Ectodermal cell (in vitro differentiated cells): ENCODE measurements around the gene FAM170B.

Experiments used
- H3K27ac ChIP-seq: 2 replicates; pipeline ENCODE4 v1.7.0; 2013; ENCODE audit warnings: mild to moderate bottlenecking, low read depth, low read length; ENCODE audit not compliant: insufficient read depth, poor library complexity, severe bottlenecking
- H3K27me3 ChIP-seq: 2 replicates; pipeline ENCODE4 v1.7.0; 2013; ENCODE audit warnings: mild to moderate bottlenecking, low read length; ENCODE audit not compliant: insufficient read depth, control insufficient read depth, poor library complexity, severe bottlenecking
- H3K36me3 ChIP-seq: one replicate; pipeline ENCODE4 v1.7.0; 2013; ENCODE audit warnings: low read length; ENCODE audit not compliant: control insufficient read depth, insufficient read depth
- H3K4me1 ChIP-seq: one replicate; pipeline ENCODE4 v1.7.0; 2013; ENCODE audit warnings: low read length; ENCODE audit not compliant: control insufficient read depth, insufficient read depth
- H3K4me3 ChIP-seq: 2 replicates; pipeline ENCODE4 v1.7.0; 2013; ENCODE audit warnings: low read depth, low read length, control low read depth; ENCODE audit not compliant: insufficient read depth
- H3K9me3 ChIP-seq: 2 replicates; pipeline ENCODE4 v1.7.0; 2013; ENCODE audit warnings: mild to moderate bottlenecking, low read length, moderate library complexity; ENCODE audit not compliant: control insufficient read depth
- WGBS, 2 experiments: methylation state at CpG; one replicate each; pipeline ENCODE4 v1.1.7; 2013; ENCODE audit warnings: missing lambda C conversion rate in 2 of 2; 5-methylcytosine and 5-hydroxymethylcytosine counted together

The FAM170B gene

DNA sequence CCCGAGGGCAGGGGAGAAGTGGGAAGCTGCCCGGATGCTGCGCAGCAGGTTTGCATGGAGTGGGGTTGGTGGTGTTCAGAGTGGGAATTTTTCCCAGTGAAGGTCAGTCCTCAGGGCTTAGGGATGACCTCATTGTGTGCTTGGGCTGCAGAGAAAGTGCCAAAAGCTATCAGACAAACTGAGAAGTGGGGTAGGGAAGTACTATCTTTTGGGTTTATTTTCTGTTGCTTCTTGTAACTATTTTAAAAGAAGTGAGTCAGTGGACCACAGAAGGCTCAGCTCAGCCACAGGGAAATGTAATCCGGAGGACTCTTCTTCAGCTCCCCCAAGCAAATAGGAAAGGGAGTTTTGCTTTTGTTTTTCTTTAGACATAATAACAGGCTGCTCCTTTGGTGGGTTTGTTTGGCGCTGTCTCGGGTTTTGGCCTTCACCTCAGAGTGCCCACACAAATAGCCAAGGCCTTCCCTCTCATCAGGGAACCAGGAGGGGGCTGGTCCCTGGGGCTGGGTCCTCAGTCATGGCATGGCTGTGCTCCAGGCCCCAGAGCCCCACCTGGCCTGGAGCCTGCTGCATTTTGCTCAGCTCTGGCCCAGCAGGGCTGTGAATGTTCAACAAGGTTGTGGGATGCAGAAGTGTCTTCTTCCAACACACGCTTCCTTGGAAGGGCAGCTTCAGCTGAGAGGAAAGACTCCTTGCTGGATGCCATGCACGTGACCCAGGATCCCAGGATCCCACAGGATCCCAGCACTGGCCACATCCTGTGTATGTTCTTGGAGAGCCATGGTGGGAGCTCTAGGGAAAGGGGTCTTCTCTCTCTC lies 5.4 kb upstream of the FAM170B start:
- H3K4me1 ChIP-seq, result no peaks in the 10 kb centered on the region
- WGBS, 2 experiments, result 95% methylated on average over 8 of the region's 8 CpGs
- H3K27me3 ChIP-seq, result no peaks in the 10 kb centered on the region
- H3K4me3 ChIP-seq, result no peak overlapping the region
- no peak overlapping the region for H3K27ac ChIP-seq
- H3K36me3 ChIP-seq, result no peaks in the 10 kb centered on the region
- peaks cover 2% of the 10 kb centered on the region for H3K9me3 ChIP-seq

DNA sequence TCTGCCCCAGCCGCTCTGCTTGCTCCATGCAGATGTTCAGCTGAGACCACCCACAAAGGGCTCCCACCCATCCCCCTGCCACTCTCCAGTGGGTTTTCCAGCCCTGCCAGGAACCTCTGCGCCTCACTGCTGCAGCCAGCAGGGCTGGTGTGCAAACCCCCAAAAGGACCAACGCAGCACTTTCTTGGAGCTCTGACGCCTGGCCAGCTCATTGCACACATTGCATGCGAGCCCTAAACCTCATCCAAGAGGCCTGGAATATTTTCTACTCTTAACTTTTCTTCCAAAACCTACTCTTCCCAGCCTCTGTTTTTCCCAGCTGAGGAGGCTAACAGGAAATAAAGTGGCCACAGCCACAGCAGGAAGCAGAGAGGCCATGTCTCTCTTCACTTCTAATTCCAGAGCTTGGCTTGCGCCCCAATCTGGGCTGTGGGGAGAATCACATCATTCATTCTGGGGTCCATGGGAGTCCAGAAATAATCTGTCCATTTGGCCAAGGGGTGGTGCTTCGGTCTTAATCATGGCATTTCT lies 4.6 kb upstream of the FAM170B start:
- no peak overlapping the region for H3K27ac ChIP-seq
- 92 to 93% methylated on average over 7 of the region's 7 CpGs for WGBS, 2 experiments
- no peaks in the 10 kb centered on the region for H3K27me3 ChIP-seq

DNA sequence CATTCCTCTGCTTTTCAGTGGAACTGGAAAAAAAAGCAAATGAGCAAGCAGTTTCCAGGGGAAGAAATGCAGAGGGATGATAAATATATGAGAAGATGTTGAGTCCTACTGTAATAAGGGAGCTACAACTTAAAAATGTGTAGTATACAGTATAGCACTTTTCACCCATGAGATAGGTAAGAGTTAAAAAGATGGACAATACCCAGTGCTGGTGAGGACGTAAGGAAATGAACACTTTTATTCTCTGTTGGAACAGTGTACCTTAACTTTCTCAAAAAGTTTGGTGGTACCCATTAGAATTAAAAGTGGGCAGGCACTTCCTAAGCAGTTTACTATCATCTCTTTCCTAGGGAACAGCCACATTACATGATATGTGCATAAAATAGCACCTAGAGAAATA lies 2.7 kb upstream of the FAM170B start:
- Histone ChIP-seq H3K27me3 (no peaks in the 10 kb centered on the region), H3K4me3 (no peak overlapping the region), H3K9me3 (peaks cover 2% of the 10 kb centered on the region), H3K36me3 (no peaks in the 10 kb centered on the region), H3K27ac (no peak overlapping the region), H3K4me1 (no peaks in the 10 kb centered on the region)
- 81 to 100% methylated on average over 1 of the region's 1 CpG for WGBS, 2 experiments

More for the DNA sequence above, 4.6 kb upstream of the FAM170B start:
- Histone ChIP-seq H3K36me3 (no peaks in the 10 kb centered on the region), H3K9me3 (peaks cover 2% of the 10 kb centered on the region), H3K4me3 (no peak overlapping the region), H3K4me1 (no peaks in the 10 kb centered on the region)

DNA sequence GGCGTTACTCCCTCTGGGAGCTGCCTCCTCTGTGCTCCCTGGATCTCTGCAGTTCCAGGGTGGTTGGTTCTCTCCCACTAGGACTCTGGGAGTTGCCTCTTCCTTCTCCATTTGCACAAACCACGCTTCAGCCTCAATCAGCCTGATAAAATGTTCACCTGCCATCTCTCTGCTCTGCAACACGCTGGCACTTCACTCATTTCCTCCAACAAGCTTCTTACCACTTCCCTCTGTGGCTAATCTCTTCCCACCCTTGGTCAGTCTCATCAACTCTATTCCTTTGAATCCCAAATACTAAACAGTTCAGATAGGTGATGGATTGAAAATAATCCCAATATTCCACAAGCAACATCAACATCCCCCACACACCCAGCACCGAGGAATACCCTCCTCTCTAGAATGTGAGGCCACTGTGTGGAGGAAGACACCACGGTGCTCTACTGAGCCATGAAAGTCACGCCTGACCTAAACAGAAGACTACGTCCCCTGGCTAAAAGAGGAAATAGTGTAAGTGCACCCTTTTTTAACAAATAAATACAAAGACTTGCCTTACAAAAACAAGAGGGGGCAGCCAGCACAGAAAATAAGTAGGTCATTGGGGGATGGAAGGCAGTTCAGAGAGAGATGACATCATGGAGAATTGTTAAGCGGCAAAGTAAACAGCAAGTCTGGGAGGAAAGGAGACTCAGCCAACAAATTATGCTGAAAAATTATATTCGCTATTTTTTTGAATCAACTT lies 1.9 kb upstream of the FAM170B start:
- H3K27ac ChIP-seq, result no peak overlapping the region
- H3K27me3 ChIP-seq, result no peaks in the 10 kb centered on the region
- H3K36me3 ChIP-seq, result no peaks in the 10 kb centered on the region
- H3K4me1 ChIP-seq, result no peaks in the 10 kb centered on the region
- 92 to 95% methylated on average over 8 to 9 of the region's 9 CpGs for WGBS, 2 experiments
- no peak overlapping the region for H3K4me3 ChIP-seq
- H3K9me3 ChIP-seq, result peaks cover 2% of the 10 kb centered on the region

DNA sequence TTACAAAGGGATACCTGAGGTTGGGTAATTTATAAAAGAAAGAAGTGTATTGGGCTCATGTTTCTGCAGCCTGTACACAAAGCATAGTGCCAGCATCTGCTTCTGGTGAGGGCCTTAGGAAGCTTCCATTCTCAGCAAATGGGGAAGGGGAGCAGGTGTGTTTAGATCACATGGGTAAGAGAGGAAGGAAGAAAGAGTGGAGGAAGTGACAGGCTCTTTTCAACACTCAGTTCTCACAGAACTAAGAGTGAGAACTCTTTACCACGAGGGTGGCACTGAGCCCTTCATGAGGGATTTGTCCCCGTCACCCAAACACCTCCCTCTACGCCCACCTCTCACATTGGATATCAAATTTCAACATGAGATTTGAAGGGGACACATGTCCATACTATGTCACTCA lies 506 bp upstream of the FAM170B start:
- no peak overlapping the region for H3K4me3 ChIP-seq
- H3K27me3 ChIP-seq, result no peaks in the 10 kb centered on the region
- H3K36me3 ChIP-seq, result no peaks in the 10 kb centered on the region
- H3K27ac ChIP-seq, result no peak overlapping the region
- H3K9me3 ChIP-seq, result peaks cover 2% of the 10 kb centered on the region
- WGBS, 2 experiments, result 84 to 93% methylated on average over 3 of the region's 3 CpGs
- no peaks in the 10 kb centered on the region for H3K4me1 ChIP-seq

DNA sequence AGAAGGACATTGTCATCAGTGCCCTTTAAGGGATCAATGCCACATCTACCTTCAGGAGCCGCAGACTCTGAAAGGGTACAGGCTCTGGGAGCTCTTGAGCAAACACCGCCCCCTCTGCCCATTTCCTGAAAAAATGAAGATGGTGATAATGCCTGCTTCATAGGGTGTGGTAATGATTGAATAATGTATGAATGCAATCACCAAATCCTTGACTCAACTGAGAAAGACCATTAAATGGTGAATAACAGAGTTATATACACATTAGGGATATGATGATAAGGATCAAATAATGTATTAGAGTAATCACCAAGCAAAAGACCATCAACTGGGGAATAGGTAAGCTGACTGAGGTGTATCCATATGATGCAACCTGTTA lies 1.5 kb downstream of the FAM170B start:
- H3K9me3 ChIP-seq, result peaks cover 2% of the 10 kb centered on the region
- no peaks in the 10 kb centered on the region for H3K27me3 ChIP-seq
- H3K36me3 ChIP-seq, result no peaks in the 10 kb centered on the region
- H3K4me3 ChIP-seq, result no peak overlapping the region
- no peak overlapping the region for H3K27ac ChIP-seq
- H3K4me1 ChIP-seq, result no peaks in the 10 kb centered on the region
- 94 to 95% methylated on average over 2 of the region's 2 CpGs for WGBS, 2 experiments

DNA sequence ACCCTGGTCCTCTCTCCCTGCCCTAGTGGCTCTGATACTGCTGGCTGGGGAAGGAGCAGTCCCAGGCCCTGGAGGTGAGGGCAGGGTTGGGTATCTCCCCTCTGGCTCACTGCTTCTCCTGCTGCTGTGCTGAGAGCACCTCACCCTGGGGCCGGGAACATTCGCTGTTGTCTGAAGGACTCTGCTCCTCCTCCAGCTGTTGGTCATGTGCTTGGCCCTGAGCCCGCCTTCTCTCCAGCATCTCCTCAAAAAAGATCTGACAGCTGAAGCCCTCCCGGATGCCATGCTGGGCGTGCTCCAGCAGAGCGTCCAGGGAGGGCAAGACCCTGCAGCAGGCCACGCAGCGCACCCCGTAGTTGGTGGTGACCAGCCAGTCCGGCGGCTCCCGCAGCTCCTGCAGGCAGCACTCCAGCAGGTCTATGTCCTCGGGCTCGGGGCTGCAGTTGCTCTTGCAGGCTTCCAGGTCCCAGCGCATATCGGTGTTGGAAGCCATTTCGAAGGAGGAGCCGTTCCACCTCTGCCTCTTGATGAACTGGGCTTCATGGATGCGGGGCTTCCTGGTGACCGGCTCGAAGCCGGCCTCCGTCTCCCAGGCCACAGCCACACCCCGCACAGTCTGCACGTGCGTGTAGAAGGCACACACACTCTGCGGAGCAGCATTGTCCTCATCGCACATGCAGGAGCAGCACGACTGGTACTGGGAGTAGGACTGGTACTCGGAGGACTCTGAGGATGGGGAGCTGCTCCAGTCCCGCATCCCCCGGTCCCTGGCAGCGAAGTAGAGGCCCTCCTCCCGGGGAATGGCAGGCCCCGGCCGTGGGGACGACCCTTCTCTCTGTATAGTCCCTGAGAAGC lies 2.1 kb downstream of the FAM170B start:
- no peak overlapping the region for H3K4me3 ChIP-seq
- H3K27me3 ChIP-seq, result no peaks in the 10 kb centered on the region
- WGBS, 2 experiments, result 94% methylated on average over 37 of the region's 37 CpGs
- no peaks in the 10 kb centered on the region for H3K4me1 ChIP-seq
- peaks cover 2% of the 10 kb centered on the region for H3K9me3 ChIP-seq
- no peaks in the 10 kb centered on the region for H3K36me3 ChIP-seq
- no peak overlapping the region for H3K27ac ChIP-seq

DNA sequence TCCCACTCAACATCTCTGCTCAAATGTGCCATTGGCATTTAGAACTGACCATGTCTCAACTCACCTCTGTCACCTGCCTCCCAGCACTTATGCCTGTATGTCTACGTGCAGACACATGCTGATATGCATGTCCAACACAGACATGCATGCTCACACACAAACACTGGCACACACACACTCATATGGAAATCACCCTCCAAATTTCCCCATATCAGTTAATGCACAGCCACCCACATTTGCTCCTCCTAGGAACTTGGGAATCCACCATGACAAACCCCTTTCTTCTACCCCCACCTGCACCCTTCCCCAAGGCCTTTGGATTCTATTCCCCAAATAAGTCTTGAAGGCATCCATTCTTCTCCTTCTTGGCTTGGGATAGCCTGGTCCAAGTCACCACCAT lies 4.4 kb downstream of the FAM170B start:
- H3K9me3 ChIP-seq, result no peaks in the 10 kb centered on the region
- no peaks in the 10 kb centered on the region for H3K27me3 ChIP-seq
- H3K27ac ChIP-seq, result no peak overlapping the region
- no peak overlapping the region for H3K4me3 ChIP-seq
- no peaks in the 10 kb centered on the region for H3K36me3 ChIP-seq
- WGBS, 2 experiments, result 84 to 95% methylated on average over 1 of the region's 1 CpG
- no peaks in the 10 kb centered on the region for H3K4me1 ChIP-seq

DNA sequence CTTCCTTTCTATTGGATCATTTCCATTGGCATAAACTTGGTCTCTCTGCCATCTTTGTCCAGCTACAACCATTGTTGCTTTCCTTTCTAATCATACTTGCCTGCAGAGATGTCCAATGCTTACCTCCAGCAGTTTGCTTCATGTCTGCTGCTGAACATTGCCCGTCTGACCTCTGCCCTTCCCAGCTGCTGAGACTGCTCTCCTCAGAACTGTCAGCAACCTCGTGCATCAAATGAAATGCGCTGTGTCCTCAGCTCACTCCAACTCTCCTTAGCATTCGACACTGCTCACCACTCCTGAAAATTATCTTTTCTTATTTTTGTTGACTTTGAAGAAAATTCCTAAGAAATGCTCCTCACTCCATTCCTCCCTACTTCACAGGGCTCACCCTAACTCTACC lies 5.0 kb downstream of the FAM170B start:
- H3K4me1 ChIP-seq, result no peaks in the 10 kb centered on the region
- WGBS, 2 experiments, result 93 to 97% methylated on average over 4 of the region's 4 CpGs
- H3K9me3 ChIP-seq, result no peaks in the 10 kb centered on the region
- H3K27ac ChIP-seq, result no peak overlapping the region
- H3K27me3 ChIP-seq, result no peaks in the 10 kb centered on the region
- no peak overlapping the region for H3K4me3 ChIP-seq
- H3K36me3 ChIP-seq, result no peaks in the 10 kb centered on the region
